NCI-H1436 treated with DMSO at 0.1 percent for 48 hours (cell line): ENCODE measurements around the gene SH2D3C.
A peak's percentile ranks its signal among the peaks of the same experiment; 100 is the strongest.

Experiments used
- DNase-seq: peaks from one replicate; lab custom pipeline; 2025; lab: John Stamatoyannopoulos, UW

SH2D3C gene

GRCh38 chr9:127715470-127716337 lies 62.8 kb downstream of the SH2D3C start, which contains the start of the genes PTRH1 and TTC16:
Gene PTRH1 (minus strand): TSS chr9:127715663. CDS start chr9:127715639, 24 bp downstream.
Gene TTC16 (plus strand): TSS chr9:127716079. CDS start chr9:127716146, 67 bp downstream.
- DNase-seq = peak; percentile 37

GRCh38 chr9:127714951-127715469 lies 63.5 kb downstream of the SH2D3C start:
- DNase-seq = no peak

- DNase-seq = no peak
Measured at GRCh38 chr9:127714020-127714750, 64.3 kb downstream of the SH2D3C start.

- DNase-seq = no peak
Measured at GRCh38 chr9:127712867-127713266, 65.6 kb downstream of the SH2D3C start.

GRCh38 chr9:127712371-127712770 lies 66.1 kb downstream of the SH2D3C start:
- no peak for DNase-seq

GRCh38 chr9:127711831-127712274 lies 66.6 kb downstream of the SH2D3C start:
- DNase-seq = no peak

- no peak for DNase-seq
Measured at GRCh38 chr9:127711226-127711701, 67.2 kb downstream of the SH2D3C start.

- DNase-seq = no peak
Measured at GRCh38 chr9:127710204-127710783, 68.2 kb downstream of the SH2D3C start.

GRCh38 chr9:127708952-127709587 lies 69.4 kb downstream of the SH2D3C start:
- no peak for DNase-seq

GRCh38 chr9:127707766-127708165 lies 70.7 kb downstream of the SH2D3C start:
- DNase-seq = no peak

GRCh38 chr9:127706836-127707241 lies 71.6 kb downstream of the SH2D3C start, which contains the start of gene CFAP157:
Gene CFAP157 (plus strand): TSS chr9:127706988. CDS start chr9:127707032, 44 bp downstream.
- DNase-seq = no peak

GRCh38 chr9:127705577-127706379 lies 72.7 kb downstream of the SH2D3C start:
- no peak for DNase-seq

- no peak for DNase-seq
Measured at GRCh38 chr9:127703289-127703946, 75.0 kb downstream of the SH2D3C start.

GRCh38 chr9:127700594-127701255 lies 77.7 kb downstream of the SH2D3C start:
- DNase-seq = no peak

- no peak for DNase-seq
Measured at GRCh38 chr9:127700140-127700539, 78.3 kb downstream of the SH2D3C start.

- DNase-seq = no peak
Measured at GRCh38 chr9:127698985-127699670, 79.3 kb downstream of the SH2D3C start.

GRCh38 chr9:127698386-127698785 lies 80.1 kb downstream of the SH2D3C start:
- no peak for DNase-seq

- no peak for DNase-seq
Measured at GRCh38 chr9:127697575-127697974, 80.9 kb downstream of the SH2D3C start.
